GM23248 (cell line): Measurements from ENCODE around the gene MPHOSPH8.

ENCODE experiments used
- EZH2 ChIP-seq: fragments of 200-600 bp; sonication (generic); IDR thresholded peaks from 2 replicates; pipeline ENCODE4 v1.6.1; 2018; ENCODE audit warnings: antibody characterized with exemption, mild to moderate bottlenecking; ENCODE audit not compliant: insufficient read depth, poor library complexity, severe bottlenecking
- EZH2phosphoT487 ChIP-seq: fragments of 200-600 bp; sonication (generic); IDR thresholded peaks from 2 replicates; pipeline ENCODE4 v1.6.1; 2018; ENCODE audit warnings: antibody characterized with exemption, moderate library complexity, mild to moderate bottlenecking, low read depth; ENCODE audit not compliant: insufficient read depth

DNA sequence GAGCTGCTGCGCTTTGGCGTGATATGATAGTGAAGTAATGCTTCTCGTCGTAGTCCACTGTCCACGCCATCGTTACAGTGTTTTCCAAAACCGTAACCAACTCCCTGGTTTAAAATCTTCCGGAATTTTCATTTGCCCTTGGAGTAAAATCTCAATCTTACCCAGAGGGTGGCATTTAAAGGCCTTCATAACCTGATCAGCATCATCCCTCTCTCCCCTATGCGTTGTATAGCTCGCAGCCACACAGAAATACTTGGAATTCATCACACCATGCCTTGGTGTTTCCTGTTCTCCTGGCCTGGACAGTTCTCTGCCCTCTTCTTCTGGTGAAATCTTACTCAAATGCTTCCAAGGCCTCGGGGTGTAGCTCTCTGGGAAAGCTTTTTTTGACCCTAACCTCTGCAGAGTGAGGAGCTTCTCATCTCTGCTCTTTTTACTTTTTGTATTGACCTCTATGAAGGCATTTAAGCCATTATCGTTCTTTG is 839 bp downstream of the MPHOSPH8 start:
- no peak for TF ChIP-seq EZH2
- TF ChIP-seq EZH2phosphoT487 = no peak
